ENCODE measurements around the gene HAPLN2.
"Not testable (repeated sequence)": the region's sequence is repeated elsewhere in the genome, so short reads cannot be mapped to it uniquely, and the experiment has no call there.

Gene HAPLN2

DNA sequence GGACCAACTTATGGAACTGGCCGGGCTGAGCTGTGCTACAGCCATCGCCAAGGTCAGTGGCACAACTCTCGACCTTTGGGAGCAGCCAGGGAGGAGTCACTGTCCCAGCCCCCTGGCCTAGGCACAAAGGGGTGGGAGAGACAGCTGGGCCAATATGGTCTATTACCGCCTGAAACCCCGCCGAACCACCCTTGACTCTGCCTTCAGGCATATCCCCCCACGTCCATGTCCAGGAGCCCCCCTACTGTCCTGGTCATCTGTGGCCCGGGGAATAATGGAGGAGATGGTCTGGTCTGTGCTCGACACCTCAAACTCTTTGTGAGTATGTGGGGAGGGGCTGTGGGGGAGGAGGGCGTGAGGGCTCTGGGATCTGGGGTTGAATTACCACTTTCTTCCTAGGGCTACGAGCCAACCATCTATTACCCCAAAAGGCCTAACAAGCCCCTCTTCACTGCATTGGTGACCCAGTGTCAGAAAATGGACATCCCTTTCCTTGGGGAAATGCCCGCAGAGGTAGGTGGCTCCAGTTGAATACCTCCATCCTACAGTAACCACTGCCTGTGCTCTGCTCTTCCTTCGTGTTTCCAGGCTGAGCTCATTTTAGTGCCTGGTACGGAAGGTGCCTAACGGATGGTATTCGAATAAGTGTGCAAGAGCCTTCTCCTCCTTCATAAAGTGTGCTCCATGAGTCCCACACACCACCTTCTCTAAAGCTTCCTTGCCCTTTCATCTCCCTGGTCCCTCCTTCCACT lies 26.9 kb upstream of the HAPLN2 start:
- no peak for DNase-seq

DNA sequence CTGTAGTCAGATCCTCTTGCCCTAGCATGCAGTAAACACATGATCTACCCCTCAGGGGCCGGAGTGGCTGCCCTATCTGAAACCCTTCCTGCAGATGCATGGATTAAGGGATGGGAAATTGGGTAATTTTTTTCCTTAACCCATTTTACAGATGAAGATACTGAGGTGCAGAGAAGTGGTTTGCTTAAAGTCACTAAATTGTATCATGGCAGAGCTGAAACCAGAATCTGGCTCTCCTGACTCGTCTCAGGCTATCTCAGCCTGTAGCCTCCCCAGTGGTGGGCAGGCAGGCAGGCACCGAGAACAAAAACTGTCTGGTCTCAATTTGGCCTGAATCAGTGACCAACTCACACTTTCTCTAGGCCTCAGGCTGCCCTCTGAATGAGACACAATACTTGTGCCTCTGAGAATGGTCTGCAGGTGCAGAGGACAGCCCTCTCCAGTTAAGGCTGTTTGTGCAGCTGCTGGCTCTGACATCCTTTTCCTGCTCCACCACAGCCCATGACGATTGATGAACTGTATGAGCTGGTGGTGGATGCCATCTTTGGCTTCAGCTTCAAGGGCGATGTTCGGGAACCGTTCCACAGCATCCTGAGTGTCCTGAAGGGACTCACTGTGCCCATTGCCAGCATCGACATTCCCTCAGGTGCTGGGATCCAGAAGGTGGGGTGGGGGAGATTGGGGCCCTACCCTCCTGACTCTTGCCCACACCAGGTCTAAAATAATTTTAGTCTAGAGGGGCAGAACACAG lies 26.1 kb upstream of the HAPLN2 start:
- DNase-seq: peak; percentile 72

DNA sequence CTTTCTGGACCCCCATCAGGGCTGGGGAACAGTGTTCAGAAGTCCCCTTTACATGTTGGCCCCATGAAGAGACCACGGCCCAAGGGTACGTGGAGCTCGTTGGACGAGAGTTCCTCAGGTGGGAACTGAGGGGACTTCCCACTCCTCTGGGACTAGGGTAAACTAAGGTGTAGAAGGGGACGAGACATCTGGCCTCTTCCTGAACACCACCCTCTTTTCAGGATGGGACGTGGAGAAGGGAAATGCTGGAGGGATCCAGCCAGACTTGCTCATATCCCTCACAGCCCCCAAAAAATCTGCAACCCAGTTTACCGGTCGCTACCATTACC lies 25.6 kb upstream of the HAPLN2 start:
- DNase-seq: no peak

DNA sequence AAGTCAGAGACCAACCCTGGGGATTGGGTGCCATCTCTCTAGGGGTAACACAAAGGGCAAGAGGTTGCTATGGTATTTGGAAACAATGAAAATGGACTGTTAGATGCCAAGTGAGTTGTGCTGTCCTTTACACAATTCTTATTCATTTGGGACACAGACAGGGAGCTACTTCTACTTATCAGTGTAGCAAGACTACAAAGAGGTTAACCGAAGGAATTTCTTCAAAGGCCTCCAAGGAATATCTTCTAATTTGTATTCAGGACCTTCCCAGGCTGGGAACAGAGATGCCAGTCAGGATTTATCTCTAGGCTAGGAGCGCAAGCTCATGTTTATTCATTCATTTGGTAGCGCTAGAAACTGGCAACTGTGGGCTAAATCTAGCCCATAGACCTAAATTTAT lies 25.0 kb upstream of the HAPLN2 start:
- DNase-seq: no peak

DNA sequence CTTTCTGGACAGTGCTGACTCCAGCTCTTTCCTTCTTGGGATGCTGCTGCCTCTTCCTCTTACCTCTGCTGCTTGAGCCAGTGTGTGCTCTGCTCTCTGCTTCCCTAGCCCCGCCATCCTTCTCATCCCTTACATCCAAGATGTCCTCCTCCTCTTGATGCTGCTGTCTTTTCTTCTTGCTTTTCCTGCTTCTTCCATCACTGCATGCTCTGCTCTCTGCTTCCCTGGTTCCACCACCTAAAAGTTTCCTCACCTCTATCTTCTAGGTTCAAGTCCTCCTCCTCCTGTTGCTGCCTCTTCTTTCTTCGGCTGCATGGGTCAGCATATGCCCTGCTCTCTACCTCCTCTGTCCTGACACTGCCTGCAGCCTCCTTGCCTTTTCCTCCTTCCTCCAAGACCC lies 24.2 kb upstream of the HAPLN2 start:
- DNase-seq: no peak

DNA sequence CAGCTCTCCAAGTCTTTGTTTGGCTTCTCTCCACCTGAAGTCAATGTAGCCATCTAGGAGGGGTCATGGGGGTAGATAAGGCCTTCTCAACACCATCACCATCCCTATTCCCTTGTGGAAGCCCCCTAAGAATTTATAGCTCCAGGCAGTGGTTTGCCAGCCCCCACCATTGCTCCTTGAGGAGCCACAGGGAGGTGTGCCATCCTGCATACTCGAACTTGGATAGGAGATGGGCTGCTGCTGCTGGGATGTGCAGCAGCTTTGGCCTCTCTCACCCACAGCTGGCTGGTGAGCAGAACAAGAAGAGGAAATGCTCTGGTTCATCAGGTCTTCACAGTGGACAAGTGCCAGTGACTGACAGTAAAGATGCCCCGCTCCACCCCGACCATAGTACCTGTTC lies 22.8 kb upstream of the HAPLN2 start:
- no peak for DNase-seq

DNA sequence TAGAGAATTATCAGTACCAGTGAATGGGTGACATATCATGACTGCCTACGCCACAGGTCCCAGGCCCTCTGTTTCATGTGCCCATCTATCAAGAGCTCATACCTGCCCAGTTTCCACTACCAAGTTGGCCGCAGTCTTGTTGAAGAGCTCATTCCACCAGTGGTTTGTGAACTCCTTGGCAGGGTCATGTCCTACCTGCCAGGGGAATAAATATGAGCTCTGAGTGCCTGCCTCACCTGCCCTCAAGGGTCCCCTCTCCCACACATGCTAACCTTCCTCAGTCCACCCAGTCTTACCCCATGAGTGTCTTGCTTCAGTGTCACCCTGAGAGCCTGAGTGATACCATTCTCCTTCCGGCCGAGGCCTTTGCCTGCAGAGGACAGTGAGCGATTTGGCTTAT lies 21.1 kb upstream of the HAPLN2 start:
- no peak for DNase-seq

DNA sequence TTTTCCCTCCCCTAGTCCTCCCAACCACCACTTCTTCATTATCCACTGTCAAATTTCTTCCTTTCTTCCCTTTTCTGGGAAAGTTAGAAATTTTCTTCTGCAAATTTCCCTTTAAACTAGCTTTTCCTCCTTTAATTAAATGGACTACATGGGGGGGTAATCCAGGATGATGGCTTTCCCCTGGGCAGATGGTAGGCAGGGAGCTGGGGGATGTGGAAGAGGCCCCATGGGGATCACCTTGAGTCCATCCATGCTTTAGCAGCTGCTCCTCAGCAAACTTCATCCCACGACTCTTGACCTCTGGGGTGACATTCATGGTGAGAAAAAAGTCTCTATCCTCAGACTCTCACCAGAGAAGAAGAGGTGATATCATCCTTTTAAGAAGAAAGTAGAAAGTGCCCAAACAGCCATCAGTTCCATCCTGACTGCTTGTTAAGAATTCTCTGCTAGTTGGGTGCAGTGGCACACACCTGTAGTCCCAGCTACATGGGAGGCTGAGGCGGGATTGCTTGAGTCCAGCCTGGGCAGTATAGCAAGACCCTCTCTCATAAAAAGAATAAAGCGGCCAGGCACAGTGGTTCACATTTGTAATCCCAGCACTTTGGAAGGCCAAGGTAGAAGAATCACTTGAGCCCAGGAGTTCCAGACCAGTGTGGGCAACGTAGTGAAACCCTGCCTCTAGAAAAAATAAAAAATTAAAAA lies 20.3 kb upstream of the HAPLN2 start:
- DNase-seq: no peak

DNA sequence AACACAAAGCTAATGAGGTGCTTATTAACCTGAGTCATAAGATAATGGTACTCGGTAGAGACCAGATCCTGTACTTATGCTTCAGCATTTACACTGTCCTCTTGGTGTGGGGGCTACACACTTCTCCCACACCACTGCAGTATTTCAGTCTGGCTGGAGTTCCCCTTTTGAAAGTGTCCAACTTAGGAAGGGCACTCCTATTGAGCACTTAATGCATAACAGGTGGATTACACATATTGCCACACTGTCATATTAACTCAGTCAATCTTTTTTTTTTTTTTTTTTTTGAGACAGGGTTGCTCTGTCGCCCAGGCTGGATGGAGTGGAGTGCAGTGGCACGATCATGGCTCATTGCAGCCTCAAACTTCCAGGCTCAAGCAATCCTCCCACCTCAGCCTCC lies 19.4 kb upstream of the HAPLN2 start:
- no peak for DNase-seq

DNA sequence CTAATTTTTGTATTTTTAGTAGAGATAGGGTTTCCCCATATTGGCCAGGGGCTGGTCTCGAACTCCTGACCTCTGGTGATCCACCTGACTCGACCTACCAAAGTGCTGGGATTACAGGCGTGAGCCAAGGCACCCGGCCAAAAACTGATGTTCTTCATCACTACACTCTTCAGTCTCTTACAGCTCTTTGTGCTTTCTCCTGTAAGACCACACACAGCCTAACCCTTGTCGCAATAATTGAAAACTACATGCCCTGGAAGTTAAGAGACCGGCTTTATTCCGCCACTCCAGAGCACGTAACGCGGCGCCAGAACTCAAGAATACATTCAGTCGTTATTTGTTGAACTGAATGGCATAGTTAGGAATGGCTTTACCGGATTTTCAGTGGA lies 18.5 kb upstream of the HAPLN2 start:
- no peak for DNase-seq

DNA sequence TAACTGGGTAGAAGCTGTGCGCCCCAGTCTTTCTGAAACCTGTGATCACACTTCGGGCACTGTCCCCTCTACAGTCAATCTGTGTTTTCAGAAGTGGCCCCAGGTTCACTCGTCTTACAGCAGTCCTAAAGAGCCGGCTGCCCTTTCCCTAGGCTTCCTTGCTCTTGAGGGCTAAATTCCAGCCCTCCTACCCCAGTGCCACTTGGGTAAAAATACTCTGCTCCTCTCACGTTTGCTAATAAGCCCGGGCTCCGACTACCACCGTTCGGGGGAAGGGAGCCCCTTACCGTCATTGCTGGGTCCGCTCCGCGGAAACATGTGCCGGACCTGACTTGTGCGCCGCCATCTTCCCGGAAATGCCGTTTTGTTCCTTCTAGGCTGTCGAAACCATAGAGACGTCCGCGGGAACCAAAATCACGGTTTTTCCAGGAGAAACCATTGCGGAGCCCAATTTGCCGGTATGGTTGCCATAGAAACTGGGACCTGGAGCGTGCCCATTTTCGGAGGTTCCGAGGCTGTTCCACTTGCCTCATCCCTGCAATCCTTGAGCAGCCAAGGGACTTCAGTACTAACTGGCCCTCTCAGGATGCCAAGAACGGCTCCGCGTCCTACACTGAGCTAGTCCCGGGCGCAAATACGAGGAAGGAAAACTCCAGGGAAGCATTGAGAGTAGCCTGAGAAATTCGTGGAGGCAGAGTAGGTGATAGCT lies 17.9 kb upstream of the HAPLN2 start, which contains the start of gene GPATCH4:
TSS of gene GPATCH4 (minus strand) at position 358 of the 709 bp plus-strand sequence.
- DNase-seq: peak; percentile 69

DNA sequence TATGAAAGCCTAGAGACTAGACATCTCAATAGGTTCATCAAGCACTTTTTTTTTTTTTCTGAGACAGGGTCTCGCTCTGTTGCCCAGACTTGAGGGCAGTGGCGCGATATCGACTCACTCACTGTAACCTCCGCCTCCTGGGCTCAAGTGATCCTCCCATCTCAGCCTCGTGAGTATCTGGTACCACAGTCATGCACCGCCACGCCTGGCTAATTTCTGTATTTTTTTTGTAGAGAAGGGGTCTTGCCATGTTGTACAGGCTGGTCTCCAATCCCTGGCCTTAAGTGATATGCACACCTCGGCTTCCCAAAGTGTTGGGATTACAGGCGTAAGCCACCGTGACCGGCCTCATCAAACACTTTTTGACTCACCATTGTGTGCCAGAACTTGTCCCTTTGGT lies 17.3 kb upstream of the HAPLN2 start:
- DNase-seq: no peak

DNA sequence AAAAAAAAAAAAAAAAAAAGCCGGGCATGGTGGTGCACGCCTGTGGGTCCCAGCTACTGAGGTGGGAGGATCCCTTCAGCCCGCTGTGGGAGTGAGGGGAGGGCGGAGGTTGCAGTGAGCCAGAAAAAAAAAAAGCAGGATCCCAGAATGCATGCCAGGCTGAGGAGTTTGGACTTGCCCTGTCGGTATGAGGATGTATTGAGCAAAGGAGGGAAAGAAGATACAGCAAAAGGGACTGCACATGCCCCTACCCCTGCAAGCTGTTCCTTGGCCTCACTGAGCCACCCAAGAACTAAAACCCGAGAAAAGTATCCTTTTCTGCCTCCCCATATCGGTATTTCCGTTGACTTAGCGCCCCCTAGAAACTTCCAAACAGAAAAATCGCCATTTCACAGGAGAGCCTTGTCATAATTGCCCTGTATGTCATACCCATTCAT lies 16.6 kb upstream of the HAPLN2 start:
- no peak for DNase-seq

DNA sequence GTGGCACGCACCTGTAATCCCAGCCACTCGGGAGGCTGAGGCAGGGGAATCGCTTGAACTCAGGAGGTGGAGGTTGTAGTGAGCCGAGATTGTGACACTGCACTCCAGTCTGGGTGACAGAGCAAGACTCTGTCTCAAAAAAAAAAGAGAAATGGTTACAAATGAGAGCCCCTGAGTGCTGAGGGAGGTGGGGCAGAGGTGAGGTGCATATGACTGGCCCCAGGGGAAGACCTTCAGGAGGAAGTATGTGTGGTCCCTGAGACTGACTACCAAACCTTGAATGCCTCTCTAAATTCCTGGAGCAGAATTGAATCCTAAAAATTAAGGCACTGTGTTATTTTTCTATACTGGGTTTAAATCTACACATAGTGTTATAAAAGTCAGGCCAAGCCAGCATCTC lies 11.9 kb upstream of the HAPLN2 start:
- DNase-seq: not testable (repeated sequence)

DNA sequence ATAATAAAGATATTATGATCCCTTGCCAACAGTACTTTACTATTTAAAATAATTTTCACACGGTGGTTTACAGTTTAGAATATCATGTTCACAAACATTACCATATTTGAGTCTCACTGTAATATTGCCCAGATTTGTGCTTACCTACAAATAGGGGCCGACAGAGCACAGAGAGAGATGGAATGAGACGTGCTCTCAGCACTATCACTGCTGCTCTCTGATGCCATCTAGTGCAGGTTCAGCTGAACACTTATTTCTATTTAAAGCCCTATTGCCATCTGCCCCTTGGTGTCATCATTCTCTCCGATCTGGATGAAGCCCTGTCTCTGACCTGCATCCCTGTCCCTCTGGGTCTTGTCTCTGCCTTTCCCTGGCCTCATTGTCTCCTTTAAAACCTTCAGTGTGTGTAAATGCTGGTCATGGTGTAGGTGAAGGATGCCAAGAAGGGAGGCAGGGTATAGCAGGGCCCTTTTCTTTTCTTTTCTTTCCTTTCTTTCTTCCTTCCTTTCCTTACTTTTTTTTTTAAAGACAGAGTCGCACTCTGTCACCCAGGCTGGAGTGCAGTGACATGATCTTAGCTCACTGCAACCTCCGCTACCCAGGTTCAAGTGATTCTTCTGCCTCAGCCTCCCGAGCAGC lies 11.1 kb upstream of the HAPLN2 start:
- peak; percentile 67 for DNase-seq

DNA sequence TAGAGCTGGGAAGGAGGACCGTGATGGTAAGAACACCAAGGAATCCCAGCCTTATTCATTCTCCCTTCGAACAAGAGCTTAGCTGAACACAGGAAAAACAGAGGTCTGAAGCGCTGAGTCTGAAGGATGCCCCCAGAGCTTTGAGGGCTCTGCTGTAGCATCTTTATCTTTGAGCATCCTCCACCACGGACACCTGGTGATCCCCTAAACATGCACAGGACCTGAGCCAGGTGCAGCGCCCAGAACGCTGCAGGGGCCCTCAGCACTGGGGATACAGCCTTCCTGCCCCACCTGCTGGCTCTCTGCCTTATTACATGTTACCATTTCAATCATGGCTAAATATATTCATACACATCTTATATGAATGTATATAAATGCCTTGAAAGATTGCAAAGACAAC lies 10.2 kb upstream of the HAPLN2 start:
- DNase-seq: peak; percentile 41

DNA sequence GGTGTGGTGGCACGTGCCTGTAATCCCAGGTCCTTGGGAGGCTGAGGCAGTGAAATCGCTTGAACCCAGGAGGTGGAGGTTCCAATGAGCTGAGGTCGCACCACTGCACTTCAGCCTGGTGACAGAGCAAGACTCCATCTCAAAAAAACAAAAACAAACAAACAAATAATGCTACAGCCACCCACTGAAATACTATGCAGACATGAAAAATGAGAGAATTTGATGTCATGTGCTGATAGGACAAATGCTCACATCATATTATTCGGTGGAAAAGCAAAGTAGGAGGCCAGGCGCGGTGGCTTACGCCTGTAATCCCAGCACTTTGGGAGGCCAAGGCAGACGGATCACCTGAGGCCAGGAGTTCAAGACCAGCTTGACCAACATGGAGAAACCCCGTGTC lies 9.1 kb upstream of the HAPLN2 start:
- not testable (repeated sequence) for DNase-seq

DNA sequence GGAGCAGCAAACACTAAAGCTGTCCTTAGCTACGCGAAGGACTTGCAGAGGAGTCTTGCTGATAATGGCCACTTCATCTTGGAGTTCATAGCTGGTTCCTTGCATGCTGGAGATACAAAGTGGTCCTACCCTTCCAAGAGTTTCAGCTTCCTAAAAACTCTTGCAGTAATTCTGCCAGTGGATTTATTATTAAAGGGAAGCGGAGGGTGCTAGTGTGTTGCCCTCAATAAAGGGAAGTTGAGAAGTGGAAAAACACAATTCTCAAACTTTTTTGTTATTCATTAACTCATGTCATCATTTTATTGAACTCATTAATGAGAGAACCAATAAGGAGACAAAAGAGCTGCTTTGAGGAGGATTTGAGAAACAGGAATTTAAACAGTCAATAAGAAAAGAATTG lies 6.5 kb upstream of the HAPLN2 start:
- no peak for DNase-seq

DNA sequence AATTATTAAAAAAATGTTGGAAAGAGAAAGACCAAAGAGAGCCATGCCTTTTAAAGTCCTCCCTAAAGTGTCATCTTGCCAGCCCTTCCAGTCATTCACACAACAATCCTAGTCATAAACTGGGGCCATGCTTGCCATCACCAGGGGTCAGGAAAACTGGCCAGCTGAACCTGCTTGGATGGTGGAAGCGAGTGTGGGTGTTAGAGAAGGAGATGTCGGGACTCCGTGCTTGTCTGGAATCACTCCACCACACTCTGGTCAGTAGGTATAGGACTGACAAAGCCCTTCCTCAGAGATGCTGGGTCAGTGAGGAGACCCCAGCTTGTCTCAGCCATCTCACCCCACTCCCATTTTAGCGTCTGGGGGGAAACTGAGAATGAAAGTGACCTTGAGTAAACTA lies 3.3 kb upstream of the HAPLN2 start:
- DNase-seq: no peak

DNA sequence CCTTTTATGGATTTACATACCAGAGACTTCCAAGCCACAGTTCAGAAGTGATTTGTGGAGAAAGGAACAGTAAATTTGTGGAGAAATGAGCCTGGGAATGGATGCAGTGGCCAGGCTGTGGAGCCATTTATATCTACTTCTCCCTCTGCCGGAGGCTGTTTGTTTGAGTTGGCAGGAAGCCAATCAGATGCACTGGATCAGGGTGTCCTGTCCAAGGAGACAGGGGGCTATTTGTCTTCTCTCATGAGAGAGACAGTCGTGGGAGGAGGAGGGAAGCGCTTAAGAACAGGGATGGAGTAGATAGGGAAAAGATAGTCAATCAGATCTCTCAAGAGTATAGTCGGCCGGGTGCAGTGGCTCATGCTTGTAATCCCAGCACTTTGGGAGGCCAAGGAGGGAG lies 2.8 kb upstream of the HAPLN2 start:
- DNase-seq: peak; percentile 70

DNA sequence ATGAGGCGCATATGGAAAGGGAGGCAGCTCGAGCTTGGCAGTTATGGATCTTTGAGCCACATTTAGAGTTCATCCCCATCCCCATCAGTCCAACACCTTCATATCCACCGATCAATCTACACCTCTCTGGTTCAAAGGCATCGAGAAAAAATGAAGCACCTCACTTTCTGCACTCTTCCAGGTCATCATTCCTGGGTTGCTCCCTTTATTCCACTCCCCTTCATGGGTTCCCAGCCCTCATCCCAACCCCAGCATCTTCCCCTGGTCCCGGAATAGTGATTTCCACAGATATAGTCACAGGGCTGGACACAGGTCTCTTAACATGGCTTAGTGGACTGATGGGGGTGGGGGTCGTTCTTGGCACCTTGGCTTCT lies 354 bp downstream of the HAPLN2 start:
- DNase-seq: no peak

DNA sequence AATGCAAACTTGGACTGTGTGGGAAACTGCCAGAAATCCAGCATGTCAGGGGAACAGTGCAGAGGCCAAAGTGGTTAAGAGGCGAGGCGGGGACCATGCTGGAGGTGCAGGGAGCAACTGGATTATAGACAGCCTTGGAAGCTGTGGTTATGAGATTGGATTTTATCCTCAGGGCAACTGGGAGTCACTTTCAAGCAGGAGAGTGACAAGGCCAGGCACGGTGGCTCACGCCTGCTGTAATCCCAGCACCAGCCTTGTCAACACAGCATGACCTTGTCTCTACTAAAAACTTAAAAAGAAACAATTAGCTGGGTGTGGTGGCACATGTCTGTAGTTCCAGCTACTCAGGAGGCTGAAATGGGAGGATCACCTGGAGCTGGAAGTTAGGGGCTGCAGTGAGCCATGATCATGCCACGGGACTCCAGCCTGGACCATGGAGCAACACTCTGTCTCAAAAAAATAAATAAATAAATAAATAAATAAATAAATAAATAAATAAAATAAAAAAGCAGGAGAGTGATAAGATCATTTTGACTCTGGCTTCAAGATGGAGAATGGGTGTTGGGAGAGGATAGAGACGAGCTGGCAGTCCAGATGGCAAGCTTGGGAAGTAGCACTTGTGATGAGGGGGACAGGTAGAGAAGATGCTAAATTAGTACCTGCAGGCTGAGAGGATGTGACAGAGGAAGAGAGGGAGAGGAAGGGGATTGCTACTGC lies 3.5 kb downstream of the HAPLN2 start:
- DNase-seq: no peak

Measured in NCI-H510A (cell line).